DND-41 (cell line): ENCODE measurements around the gene PRR23C.

Experiments used
- EZH2 ChIP-seq: IDR thresholded peaks from 3 replicates; pipeline ENCODE4 v1.6.1; 2012; ENCODE audit warnings: borderline replicate concordance, low read depth, mild to moderate bottlenecking, moderate library complexity, low read length, inconsistent platforms; ENCODE audit not compliant: severe bottlenecking
- TF ChIP-seq, protein P1 (sequence below): IDR thresholded peaks from 2 replicates; pipeline ENCODE4 v1.5.1; 2012; ENCODE audit warnings: borderline replicate concordance, low read length, moderate library complexity, mild to moderate bottlenecking; ENCODE audit not compliant: poor library complexity, severe bottlenecking; ENCODE audit errors: extremely low read depth

DNA sequence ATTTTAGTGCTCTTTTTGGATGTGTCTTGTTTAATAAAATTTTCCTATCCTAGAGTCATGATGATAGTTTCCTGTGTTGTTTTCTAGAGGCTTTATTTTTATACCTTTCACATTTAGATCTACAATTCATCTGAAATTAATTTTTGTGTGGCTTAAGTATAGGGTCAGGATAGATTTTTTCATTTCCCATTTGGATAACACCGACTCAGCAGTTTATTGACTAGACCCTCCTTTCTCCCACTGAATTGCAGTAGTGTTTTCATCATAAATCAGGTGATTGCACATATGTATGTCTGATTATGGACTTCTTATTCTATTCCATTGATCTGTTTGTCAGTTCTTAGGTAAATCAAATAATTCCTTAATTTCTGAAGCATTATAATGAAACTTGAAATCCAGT, 49.0 kb downstream of the PRR23C start:
- TF ChIP-seq, protein P1, sequence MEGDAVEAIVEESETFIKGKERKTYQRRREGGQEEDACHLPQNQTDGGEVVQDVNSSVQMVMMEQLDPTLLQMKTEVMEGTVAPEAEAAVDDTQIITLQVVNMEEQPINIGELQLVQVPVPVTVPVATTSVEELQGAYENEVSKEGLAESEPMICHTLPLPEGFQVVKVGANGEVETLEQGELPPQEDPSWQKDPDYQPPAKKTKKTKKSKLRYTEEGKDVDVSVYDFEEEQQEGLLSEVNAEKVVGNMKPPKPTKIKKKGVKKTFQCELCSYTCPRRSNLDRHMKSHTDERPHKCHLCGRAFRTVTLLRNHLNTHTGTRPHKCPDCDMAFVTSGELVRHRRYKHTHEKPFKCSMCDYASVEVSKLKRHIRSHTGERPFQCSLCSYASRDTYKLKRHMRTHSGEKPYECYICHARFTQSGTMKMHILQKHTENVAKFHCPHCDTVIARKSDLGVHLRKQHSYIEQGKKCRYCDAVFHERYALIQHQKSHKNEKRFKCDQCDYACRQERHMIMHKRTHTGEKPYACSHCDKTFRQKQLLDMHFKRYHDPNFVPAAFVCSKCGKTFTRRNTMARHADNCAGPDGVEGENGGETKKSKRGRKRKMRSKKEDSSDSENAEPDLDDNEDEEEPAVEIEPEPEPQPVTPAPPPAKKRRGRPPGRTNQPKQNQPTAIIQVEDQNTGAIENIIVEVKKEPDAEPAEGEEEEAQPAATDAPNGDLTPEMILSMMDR = no peak
- TF ChIP-seq EZH2 = no peak
